Ovary (tissue), 3 donors: ENCODE measurements around the gene KIF3C.

Experiments used
- CTCF ChIP-seq, 3 donors: fragments of 450-650 bp in 2 of 3; fragments of 200-600 bp in 1 of 3; IDR thresholded peaks; one replicate each; pipeline versions ENCODE4 v1.5.1 to v1.8.0; 2016 to 2022; ENCODE audit warnings: antibody characterized with exemption in 3 of 3, mild to moderate bottlenecking in 1 of 3
- EP300 ChIP-seq: sonication (generic); formaldehyde crosslinking; IDR thresholded peaks from one replicate; pipeline ENCODE4 v1.6.1; 2017; ENCODE audit warnings: antibody characterized with exemption
- POLR2A ChIP-seq: fragments of 450-650 bp; IDR thresholded peaks from one replicate; pipeline ENCODE4 v1.6.1; 2017; ENCODE audit warnings: antibody characterized with exemption, mild to moderate bottlenecking, moderate library complexity
- donor health status: DM: no; HTN: no; CAD: no.

- no peak for TF ChIP-seq CTCF (IDR thresholded peaks at IDR 0.05)
- TF ChIP-seq EP300: no peak
- TF ChIP-seq POLR2A: no peak
Observed at GRCh38 chr2:25891672-25892071, 90.6 kb downstream of the KIF3C start.
